HCT116 (cell line): ENCODE data around the gene ENDOG. TPM values are rescaled to one million over a fixed set of nuclear protein-coding genes. Genes with fewer than 3 reads are reported as not detected.

Experiments used
- ATAC-seq: fragments of 200-7000 bp; cut with Tn5 transposase; 2 replicates; pipeline ENCODE4 v1.9.1; 2020; ENCODE audit warnings: mild to moderate bottlenecking, moderate library complexity
- BruUV-seq: library from RNA; stranded (reverse); fragments of 400-500 nt; replicated peaks from 2 replicates; lab custom pipeline; 2021; lab: Mats Ljungman, UMichigan
- CTCF ChIA-PET: fragments of 300-600 bp; sonication (Branson Sonifier 250); formaldehyde crosslinking; loops from one replicate; lab custom pipeline; 2021; ENCODE audit warnings: antibody characterized with exemption; lab: Charles Lee
- POLR2A ChIA-PET: fragments of 300-600, 350-600 bp; sonication (Branson Sonifier 250); formaldehyde crosslinking; loops from one replicate; lab custom pipeline; 2021; ENCODE audit warnings: antibody characterized with exemption; lab: Charles Lee
- RAD21 ChIA-PET, 2 experiments: fragments of 300-600 bp; sonication (Branson Sonifier 250); formaldehyde crosslinking; loops; one replicate each; lab custom pipeline; 2023; ENCODE audit warnings: low total read pairs in 2 of 2; ENCODE audit not compliant: uncharacterized antibody in 2 of 2, unreplicated experiment in 2 of 2, low non-redundant PET in 1 of 2; lab: Charles Lee
- DNase-seq: peaks from one replicate; pipeline ENCODE4 v3.0.0-alpha.2; 2010; ENCODE audit warnings: low read depth, low spot score
- H2AFZ ChIP-seq: fragments of 200-600 bp; shearing (Covaris generic), sonication (generic); 2 replicates; pipeline ENCODE4 v1.6.1; 2017; ENCODE audit warnings: low read depth, mixed run types, mixed read lengths, antibody characterized with exemption, low read length; ENCODE audit not compliant: poor library complexity, severe bottlenecking
- H3K27ac ChIP-seq: 2 replicates; pipeline ENCODE4 v1.5.1; 2012; ENCODE audit warnings: low read depth, low read length
- H3K27me3 ChIP-seq: fragments of 200-600 bp; sonication (generic); 2 replicates; pipeline ENCODE4 v1.6.1; 2016; ENCODE audit warnings: mixed run types, low read length, mixed read lengths; ENCODE audit not compliant: insufficient read depth
- H3K36me3 ChIP-seq, 2 experiments: fragments of 200-500 bp in 1 of 2; fragments of 200-600 bp in 1 of 2; sonication (Bioruptor generic) in 1 of 2; sonication (generic) in 1 of 2; 2 replicates each; pipeline versions ENCODE4 v1.5.1 to v1.6.1; 2014 to 2016; ENCODE audit warnings: low read length in 2 of 2, inconsistent platforms in 1 of 2, mixed read lengths in 1 of 2, mixed run types in 1 of 2; ENCODE audit not compliant: insufficient read depth in 2 of 2, control insufficient read depth in 1 of 2
- H3K4me1 ChIP-seq, 2 experiments: fragments of 200-600 bp in 1 of 2; sonication (generic) in 1 of 2; 2 replicates each; pipeline versions ENCODE4 v1.5.1 to v1.6.1; 2012 to 2017; ENCODE audit warnings: low read length in 2 of 2, inconsistent platforms in 1 of 2, mild to moderate bottlenecking in 1 of 2, mixed read lengths in 1 of 2, mixed run types in 1 of 2, moderate library complexity in 1 of 2; ENCODE audit not compliant: insufficient read depth in 2 of 2, control insufficient read depth in 1 of 2
- H3K4me2 ChIP-seq: fragments of 200-600 bp; sonication (generic); 2 replicates; pipeline ENCODE4 v1.6.1; 2017; ENCODE audit warnings: mixed run types, low read length, mixed read lengths
- H3K4me3 ChIP-seq, 2 experiments: fragments of 200-600 bp in 1 of 2; sonication (generic) in 1 of 2; replicated peaks in 1 of 2; 2 replicates each; pipeline ENCODE4 v1.5.1; 2011 to 2016; ENCODE audit warnings: low read length in 2 of 2, control low read depth in 1 of 2, low read depth in 1 of 2, mild to moderate bottlenecking in 1 of 2, mixed read lengths in 1 of 2, mixed run types in 1 of 2
- H3K79me2 ChIP-seq: fragments of 200-600 bp; sonication (generic); 2 replicates; pipeline ENCODE4 v1.6.1; 2017; ENCODE audit warnings: mild to moderate bottlenecking, mixed run types, low read length, moderate library complexity, mixed read lengths; ENCODE audit not compliant: insufficient read depth
- H3K9ac ChIP-seq: fragments of 200-600 bp; sonication (generic); 2 replicates; pipeline ENCODE4 v1.6.1; 2016; ENCODE audit warnings: low read length, mixed read lengths
- H3K9me2 ChIP-seq: fragments of 200-600 bp; sonication (generic), shearing (Covaris generic); 2 replicates; pipeline ENCODE4 v1.6.1; 2017; ENCODE audit warnings: mixed run types, mild to moderate bottlenecking, moderate library complexity; ENCODE audit not compliant: insufficient read depth
- H3K9me3 ChIP-seq, 2 experiments: fragments of 200-500 bp in 1 of 2; fragments of 200-600 bp in 1 of 2; sonication (Bioruptor generic) in 1 of 2; sonication (generic) in 1 of 2; 2 replicates each; pipeline ENCODE4 v1.6.1; 2014 to 2017; ENCODE audit warnings: low read length in 2 of 2, mixed read lengths in 2 of 2, inconsistent platforms in 1 of 2, low read depth in 1 of 2, mild to moderate bottlenecking in 1 of 2, mixed run types in 1 of 2, moderate library complexity in 1 of 2; ENCODE audit not compliant: control insufficient read depth in 1 of 2, insufficient read depth in 1 of 2
- H4K20me1 ChIP-seq: fragments of 200-600 bp; sonication (generic), shearing (Covaris generic); 2 replicates; pipeline ENCODE4 v1.6.1; 2017; ENCODE audit warnings: mixed run types, mild to moderate bottlenecking, moderate library complexity; ENCODE audit not compliant: insufficient read depth
- CBX3 ChIP-seq: IDR thresholded peaks from 2 replicates; pipeline ENCODE4 v1.6.1; 2012; ENCODE audit warnings: low read depth
- EGR1 ChIP-seq: IDR thresholded peaks from 2 replicates; pipeline ENCODE4 v1.6.1; 2012; ENCODE audit warnings: low read depth
- ELF1 ChIP-seq: IDR thresholded peaks from 2 replicates; pipeline ENCODE4 v1.6.1; 2012; ENCODE audit warnings: low read depth, borderline replicate concordance
- FOSL1 ChIP-seq: IDR thresholded peaks from 2 replicates; pipeline ENCODE4 v1.6.1; 2012; ENCODE audit warnings: low read depth
- JUND ChIP-seq: IDR thresholded peaks from 2 replicates; pipeline ENCODE4 v1.6.1; 2012
- POLR2A ChIP-seq: IDR thresholded peaks from 2 replicates; pipeline ENCODE4 v1.7.0; 2011; ENCODE audit warnings: borderline replicate concordance; ENCODE audit not compliant: insufficient read depth, insufficient read length; ENCODE audit errors: extremely low read depth
- POLR2AphosphoS5 ChIP-seq: IDR thresholded peaks from 2 replicates; pipeline ENCODE4 v1.6.1; 2011; ENCODE audit warnings: mild to moderate bottlenecking, low read depth, low read length, moderate library complexity
- RAD21 ChIP-seq: IDR thresholded peaks from 2 replicates; pipeline ENCODE4 v1.6.1; 2012; ENCODE audit warnings: low read depth, mild to moderate bottlenecking
- SIN3A ChIP-seq: IDR thresholded peaks from 2 replicates; pipeline ENCODE4 v1.6.1; 2012; ENCODE audit warnings: low read depth
- SP1 ChIP-seq: IDR thresholded peaks from 2 replicates; pipeline ENCODE4 v1.6.1; 2012; ENCODE audit warnings: low read depth
- SRF ChIP-seq: IDR thresholded peaks from 2 replicates; pipeline ENCODE4 v1.6.1; 2012; ENCODE audit warnings: low read depth
- TCF7L2 ChIP-seq: IDR thresholded peaks from 2 replicates; pipeline ENCODE4 v1.7.0; 2011; ENCODE audit warnings: borderline replicate concordance, inconsistent platforms; ENCODE audit not compliant: insufficient read depth, insufficient read length; ENCODE audit errors: extremely low read depth
- YY1 ChIP-seq: IDR thresholded peaks from 2 replicates; pipeline ENCODE4 v1.6.1; 2011; ENCODE audit warnings: low read length, low read depth, moderate library complexity, mild to moderate bottlenecking; ENCODE audit not compliant: insufficient replicate concordance; ENCODE audit errors: extremely low read depth
- ZFX ChIP-seq: fragments of 450-650 bp; IDR thresholded peaks from 2 replicates; pipeline ENCODE4 v1.6.1; 2017
- intact Hi-C: fragments of 100-400 bp; cut with micrococcal nuclease; formaldehyde crosslinking; loops from 2 replicates; pipeline ENCODE4 v1.10.0; 2022
- total RNA-seq: library from RNA; stranded (reverse); gene quantifications from one replicate; pipeline ENCODE4 v1.2.1, GENCODE V29; 2021; ENCODE audit not compliant: unreplicated experiment
- TF ChIP-seq, protein P1 (sequence below): IDR thresholded peaks from 2 replicates; pipeline ENCODE4 v1.6.1; 2011; ENCODE audit warnings: mild to moderate bottlenecking, low read length, moderate library complexity; ENCODE audit not compliant: insufficient replicate concordance; ENCODE audit errors: extremely low read depth
- TF ChIP-seq, protein P2 (sequence below): IDR thresholded peaks from 2 replicates; pipeline ENCODE4 v1.6.1; 2012

The ENDOG gene
- total RNA-seq, 1 experiment from 2014 or later: 27.2 TPM

DNA sequence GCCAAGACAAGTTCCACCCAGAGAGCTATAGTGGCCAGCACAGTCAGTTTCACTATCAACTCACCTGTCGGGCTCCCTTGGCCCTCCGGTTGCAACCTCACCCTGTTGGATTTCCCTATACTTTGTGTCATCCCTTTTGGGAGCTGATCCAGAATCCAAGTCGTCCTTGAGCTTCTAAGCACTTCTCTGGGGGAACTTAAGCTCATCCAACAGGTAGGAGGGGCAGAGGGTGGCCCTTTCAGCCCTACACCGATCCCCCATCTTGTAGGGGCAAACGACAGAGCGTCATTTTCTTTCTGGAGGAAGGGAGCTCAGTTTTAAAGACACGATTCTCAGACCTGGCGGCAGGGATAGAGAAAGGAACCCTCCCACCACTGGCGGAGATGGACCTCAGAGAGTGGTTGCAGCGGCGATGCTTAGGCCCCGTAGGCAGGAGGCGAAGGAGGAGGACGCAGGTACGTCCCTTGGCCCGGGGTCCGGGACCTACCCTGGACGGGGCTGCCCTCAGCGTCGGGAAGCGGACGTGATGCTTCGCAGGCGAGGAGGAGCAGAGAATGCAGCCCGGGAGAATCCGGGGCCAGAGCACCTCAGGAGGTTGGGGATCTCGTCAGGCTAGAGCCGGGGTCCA, 47.1 kb upstream of the ENDOG start (continued):
- TF ChIP-seq, protein P1, sequence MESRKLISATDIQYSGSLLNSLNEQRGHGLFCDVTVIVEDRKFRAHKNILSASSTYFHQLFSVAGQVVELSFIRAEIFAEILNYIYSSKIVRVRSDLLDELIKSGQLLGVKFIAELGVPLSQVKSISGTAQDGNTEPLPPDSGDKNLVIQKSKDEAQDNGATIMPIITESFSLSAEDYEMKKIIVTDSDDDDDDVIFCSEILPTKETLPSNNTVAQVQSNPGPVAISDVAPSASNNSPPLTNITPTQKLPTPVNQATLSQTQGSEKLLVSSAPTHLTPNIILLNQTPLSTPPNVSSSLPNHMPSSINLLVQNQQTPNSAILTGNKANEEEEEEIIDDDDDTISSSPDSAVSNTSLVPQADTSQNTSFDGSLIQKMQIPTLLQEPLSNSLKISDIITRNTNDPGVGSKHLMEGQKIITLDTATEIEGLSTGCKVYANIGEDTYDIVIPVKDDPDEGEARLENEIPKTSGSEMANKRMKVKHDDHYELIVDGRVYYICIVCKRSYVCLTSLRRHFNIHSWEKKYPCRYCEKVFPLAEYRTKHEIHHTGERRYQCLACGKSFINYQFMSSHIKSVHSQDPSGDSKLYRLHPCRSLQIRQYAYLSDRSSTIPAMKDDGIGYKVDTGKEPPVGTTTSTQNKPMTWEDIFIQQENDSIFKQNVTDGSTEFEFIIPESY: no peak
- no peak for TF ChIP-seq ELF1
- no peak for TF ChIP-seq RAD21
- no peak for TF ChIP-seq CBX3
- TF ChIP-seq EGR1: no peak
- no peak for TF ChIP-seq SIN3A
- no peak for TF ChIP-seq ZFX

DNA sequence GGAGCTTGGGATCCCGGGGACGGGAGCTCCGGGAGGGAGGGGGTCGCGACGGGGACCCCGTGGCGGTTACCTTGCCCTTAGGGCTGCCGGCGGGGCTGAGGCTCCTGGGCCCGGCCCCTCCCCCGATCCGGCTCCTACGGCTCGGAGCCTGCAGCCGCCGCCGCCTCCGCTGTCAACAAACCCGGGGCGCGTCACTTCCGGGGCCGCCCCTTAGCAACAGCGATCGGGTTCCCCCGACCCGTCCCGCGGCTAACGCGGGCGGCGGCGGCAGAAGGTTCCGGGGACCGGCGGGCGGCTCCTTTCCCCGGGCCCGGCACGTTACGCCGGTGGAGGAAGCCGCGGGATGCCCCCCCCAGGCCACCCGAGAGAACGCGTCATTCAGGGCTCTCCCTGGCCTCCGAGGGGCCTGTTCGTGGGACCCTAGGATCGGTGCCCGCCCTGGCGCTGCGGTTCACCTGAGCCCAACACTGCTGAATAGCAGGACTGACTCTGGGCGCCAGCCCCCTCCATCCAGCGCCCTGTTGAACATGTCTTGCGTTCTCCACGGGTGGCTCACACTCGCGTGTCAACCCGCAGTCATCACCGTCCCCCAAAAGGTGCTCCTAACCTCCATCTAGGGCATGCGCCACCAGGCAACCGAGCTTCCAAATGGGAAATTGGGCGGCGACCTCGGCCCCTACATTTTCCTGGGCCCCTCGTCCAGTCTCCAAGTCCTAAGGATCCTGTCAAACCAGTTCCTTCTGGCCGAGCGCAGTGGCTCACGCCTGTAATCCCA, 46.4 kb upstream of the ENDOG start, which contains the start of gene ZER1:
Gene ZER1, minus strand, starts transcription at position 183 of the 775 bp plus-strand sequence. CDS start 16,362 bp downstream, outside the sequence.
- H3K79me2 ChIP-seq: no peaks in the 10 kb centered on the region
- CTCF ChIA-PET: no interaction called here
- POLR2A ChIA-PET: interaction anchor here (2.0 kb wide), 1 partner anchor 10 kb away, joined by 4 read pairs; no protein-coding TSS in a partner anchor
- peak within 1 kb of the TSS; percentile 94 to 96 for H3K4me3 ChIP-seq
- peak within 1 kb of the TSS; percentile 35 for H2AFZ ChIP-seq
- peaks cover 0 to 4% of the 10 kb centered on the region in 2 experiments; a peak in 1 of 4 replicates for H3K9me3 ChIP-seq
- no peaks in the 10 kb centered on the region for H3K36me3 ChIP-seq
- RAD21 ChIA-PET: no interaction called here
- no peaks in the 10 kb centered on the region for H4K20me1 ChIP-seq
- DNase-seq: peak; percentile 64
- peak within 1 kb of the TSS; percentile 90 for H3K27ac ChIP-seq
- H3K4me1 ChIP-seq: peaks cover 11 to 23% of the 10 kb centered on the region in 2 experiments; a peak in 3 of 4 replicates
- BruUV-seq: TSS peak; percentile 92
- H3K9me2 ChIP-seq: no peaks in the 10 kb centered on the region
- intact Hi-C loops: loop anchor here (1.0 kb wide), 1 partner anchor 15 kb away; the partner anchor contains the start of gene TBC1D13
- peak within 1 kb of the TSS; percentile 88 for H3K9ac ChIP-seq
- H3K4me2 ChIP-seq: peak within 1 kb of the TSS; percentile 97
- peak; percentile 92 for ATAC-seq
- TF ChIP-seq, protein P2, sequence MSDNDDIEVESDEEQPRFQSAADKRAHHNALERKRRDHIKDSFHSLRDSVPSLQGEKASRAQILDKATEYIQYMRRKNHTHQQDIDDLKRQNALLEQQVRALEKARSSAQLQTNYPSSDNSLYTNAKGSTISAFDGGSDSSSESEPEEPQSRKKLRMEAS: peak; percentile 78
- no peak for TF ChIP-seq FOSL1
- TF ChIP-seq TCF7L2: peak; percentile 20
- TF ChIP-seq SP1: peak; percentile 78
- TF ChIP-seq ZFX: peak; percentile 53; the same call in 1 of the 2 replicates
- TF ChIP-seq CBX3: peak; percentile 61; the same call in 1 of the 2 replicates
- TF ChIP-seq SRF: peak; percentile 67; the same call in 1 of the 2 replicates
- 0 out of 2 replicates have a peak, but pooled peaks have one; percentile 19 for TF ChIP-seq JUND
- TF ChIP-seq POLR2A: no peak
- TF ChIP-seq, protein P1: peak; percentile 56
- TF ChIP-seq POLR2AphosphoS5: peak; percentile 81
- TF ChIP-seq EGR1: peak; percentile 79
- peak; percentile 84 for TF ChIP-seq SIN3A
- TF ChIP-seq RAD21: no peak
- TF ChIP-seq YY1: peak; percentile 82
- H3K27me3 ChIP-seq: no peaks in the 10 kb centered on the region
